HG02588 (cell line): Measurements from ENCODE around the gene UBE2M.

Experiments used
- ATAC-seq: cut with Tn5 transposase; IDR thresholded peaks from one replicate; pipeline ENCODE4 v1.9.1; 2021; ENCODE audit warnings: mild to moderate bottlenecking, moderate library complexity; ENCODE audit not compliant: unreplicated experiment

The UBE2M gene

GRCh38 chr19:58555920-58556621 lies 2.3 kb downstream of the UBE2M start:
- no peak for ATAC-seq

GRCh38 chr19:58555369-58555885 lies 3.0 kb downstream of the UBE2M start:
- ATAC-seq = no peak

- ATAC-seq = peak; percentile 25
These were observed 3.7 kb downstream of the UBE2M start, which contains the start of gene CHMP2A for GRCh38 chr19:58554494-58555368. CHMP2A (minus strand) TSS chr19:58555105; CDS start chr19:58554212, 893 bp downstream.

- no peak for ATAC-seq
These were observed 4.5 kb downstream of the UBE2M start for GRCh38 chr19:58553799-58554493.

GRCh38 chr19:58552655-58553054 lies 5.8 kb downstream of the UBE2M start:
- no peak for ATAC-seq

DNA sequence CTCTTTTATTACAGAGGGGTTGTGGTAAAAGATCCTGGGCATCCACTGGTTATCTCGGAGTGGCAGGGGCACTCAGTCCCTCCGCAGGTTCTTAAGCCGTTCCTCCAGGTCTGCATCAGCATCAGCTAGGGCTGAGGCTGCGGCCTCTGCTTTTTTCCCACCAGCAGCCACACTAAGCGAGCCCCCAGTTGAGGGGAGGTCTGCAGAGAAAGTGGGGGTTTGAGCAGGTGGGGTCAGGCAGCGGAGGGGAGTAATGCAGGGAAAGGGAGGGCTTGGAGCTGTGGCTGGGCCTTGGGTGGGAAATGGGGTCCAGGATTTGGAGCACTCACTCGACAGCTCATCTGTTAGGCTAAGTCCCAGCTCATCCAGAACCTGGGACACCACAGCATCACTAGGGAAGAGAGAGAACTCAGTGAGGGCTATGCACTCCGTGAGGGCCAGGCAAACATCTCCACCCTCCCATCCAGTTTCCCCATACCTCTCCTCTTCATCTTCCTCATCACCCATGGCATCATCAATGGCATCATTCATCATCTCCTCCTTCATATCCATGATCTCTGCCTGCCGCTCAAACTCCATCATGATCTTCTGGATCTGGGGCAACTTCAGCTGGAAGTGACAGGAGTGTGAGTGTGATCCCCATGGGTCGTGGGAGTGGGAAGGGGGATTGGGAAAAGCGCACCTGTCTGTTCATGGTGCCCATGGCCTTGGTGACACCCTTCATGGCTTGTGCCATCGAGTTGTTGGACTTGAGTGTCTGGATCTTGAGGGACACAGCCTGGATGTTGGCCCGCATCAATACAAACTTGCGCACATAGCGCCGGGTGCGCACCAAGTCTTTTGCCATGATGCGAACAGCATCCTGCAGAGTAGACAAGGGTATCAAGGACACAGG lies 6.6 kb downstream of the UBE2M start:
- ATAC-seq = no peak

GRCh38 chr19:58551123-58551497 lies 7.3 kb downstream of the UBE2M start:
- no peak for ATAC-seq

DNA sequence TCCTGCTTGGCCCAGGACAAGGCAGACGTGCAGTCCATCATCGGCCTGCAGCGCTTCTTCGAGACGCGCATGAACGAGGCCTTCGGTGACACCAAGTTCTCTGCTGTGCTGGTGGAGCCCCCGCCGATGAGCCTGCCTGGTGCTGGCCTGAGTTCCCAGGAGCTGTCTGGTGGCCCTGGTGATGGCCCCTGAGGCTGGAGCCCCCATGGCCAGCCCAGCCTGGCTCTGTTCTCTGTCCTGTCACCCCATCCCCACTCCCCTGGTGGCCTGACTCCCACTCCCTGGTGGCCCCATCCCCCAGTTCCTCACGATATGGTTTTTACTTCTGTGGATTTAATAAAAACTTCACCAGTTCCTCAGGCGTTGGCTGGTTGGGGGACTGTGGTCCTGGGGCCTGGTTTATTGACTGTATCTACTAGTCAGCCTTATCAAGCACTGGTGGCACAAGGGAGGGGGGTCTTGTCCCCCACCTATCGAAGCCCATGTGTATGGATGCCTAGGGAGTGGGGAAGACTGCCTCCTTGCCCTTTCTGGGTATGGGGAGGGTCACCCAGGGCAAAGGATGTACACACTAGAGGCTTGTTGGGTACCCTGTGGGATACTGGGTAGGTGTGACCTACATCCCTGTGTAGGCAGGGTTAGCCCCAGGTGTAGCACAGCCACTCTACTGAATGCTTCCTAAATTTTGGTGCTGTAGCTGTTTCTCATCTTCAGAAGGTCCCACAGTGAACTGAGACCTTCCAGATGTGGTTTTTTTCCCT lies 7.9 kb downstream of the UBE2M start:
- no peak for ATAC-seq

DNA sequence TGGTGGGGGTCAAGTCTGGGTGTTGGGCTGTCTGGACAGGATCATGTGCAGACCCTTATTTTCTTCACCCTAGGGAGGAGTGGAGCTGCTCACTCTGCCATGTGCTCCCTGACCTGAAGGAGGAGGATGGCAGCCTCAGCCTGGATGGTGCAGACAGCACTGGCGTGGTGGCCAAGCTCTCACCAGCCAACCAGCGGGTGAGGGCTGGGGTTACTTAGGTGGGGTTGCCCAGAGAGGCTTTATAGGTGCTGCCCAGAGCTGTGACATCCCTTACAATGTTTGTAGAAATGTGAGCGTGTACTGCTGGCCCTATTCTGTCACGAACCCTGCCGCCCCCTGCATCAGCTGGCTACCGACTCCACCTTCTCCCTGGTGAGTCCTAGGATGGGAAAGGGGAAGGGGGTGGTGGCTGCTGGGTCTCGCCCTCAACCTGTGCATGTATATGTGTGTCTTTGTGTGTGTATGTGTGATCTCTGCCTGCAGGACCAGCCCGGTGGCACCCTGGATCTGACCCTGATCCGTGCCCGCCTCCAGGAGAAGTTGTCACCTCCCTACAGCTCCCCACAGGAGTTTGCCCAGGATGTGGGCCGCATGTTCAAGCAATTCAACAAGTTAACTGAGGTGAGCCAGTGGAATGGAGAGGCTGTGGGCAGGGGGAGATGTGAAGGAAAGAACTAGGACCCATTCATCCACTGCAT lies 8.6 kb downstream of the UBE2M start:
- ATAC-seq = no peak

- ATAC-seq = no peak
These were observed 9.3 kb downstream of the UBE2M start for GRCh38 chr19:58548859-58549663.

DNA sequence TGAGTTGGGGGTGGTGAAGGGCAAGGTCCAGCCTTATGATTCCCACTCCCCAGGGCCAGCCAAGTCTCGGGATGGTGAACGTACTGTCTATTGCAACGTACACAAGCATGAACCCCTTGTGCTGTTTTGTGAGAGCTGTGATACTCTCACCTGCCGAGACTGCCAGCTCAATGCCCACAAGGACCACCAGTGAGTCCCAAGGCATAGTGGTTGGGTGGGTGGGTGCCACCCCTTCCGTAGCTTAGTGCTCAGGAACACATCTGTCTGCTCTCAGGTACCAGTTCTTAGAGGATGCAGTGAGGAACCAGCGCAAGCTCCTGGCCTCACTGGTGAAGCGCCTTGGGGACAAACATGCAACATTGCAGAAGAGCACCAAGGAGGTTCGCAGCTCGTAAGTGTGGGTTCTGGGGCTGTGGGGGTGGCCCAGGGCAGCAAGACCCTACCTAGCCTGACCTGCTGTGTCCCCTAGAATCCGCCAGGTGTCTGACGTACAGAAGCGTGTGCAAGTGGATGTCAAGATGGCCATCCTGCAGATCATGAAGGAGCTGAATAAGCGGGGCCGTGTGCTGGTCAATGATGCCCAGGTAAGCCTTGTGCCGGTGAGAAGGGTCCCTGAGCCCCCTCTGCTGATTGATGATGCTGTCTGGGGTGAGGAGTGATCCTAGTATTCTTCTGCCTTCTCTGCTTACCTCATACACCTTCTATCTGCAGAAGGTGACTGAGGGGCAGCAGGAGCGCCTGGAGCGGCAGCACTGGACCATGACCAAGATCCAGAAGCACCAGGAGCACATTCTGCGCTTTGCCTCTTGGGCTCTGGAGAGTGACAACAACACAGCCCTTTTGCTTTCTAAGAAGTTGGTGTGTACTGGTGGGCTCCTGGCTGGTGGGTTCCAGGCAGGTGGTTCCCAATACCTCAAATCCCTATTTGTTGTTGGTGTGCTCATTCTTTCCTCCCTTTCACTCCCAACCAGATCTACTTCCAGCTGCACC lies 10.8 kb downstream of the UBE2M start:
- no peak for ATAC-seq

DNA sequence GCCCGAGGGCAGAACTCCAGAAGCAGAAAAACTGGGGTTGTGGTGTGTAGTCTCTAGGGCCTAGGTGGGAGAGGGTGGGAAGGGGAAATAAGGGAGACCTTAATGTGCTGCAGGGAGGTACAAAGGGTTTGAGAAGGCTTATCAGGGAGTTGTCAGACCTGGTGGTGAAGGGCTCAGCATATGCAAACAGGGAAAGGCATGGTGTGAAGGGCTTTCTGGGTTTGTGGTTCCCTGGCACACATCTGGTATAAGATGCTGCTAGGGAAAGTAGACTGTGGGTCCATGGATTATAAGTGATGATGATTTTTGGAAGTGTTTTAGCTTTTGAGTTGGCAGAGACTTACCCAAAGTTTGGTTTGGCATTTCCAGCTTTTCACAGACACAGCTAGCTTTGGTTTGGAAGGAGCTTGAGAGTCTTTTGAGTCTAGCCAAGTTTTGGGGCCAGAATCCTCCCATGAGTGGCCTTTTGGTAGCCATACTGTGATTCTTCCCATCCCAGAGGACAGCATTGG lies 12.3 kb downstream of the UBE2M start:
- ATAC-seq = no peak

GRCh38 chr19:58545286-58546018 lies 13.0 kb downstream of the UBE2M start:
- no peak for ATAC-seq

GRCh38 chr19:58544591-58545285 lies 13.7 kb downstream of the UBE2M start:
- ATAC-seq = peak; percentile 49

GRCh38 chr19:58543826-58544590 lies 14.4 kb downstream of the UBE2M start, which contains the start of gene TRIM28:
TRIM28 (plus strand) TSS chr19:58544064; CDS start chr19:58544758, 694 bp downstream.
- peak; percentile 71 for ATAC-seq
